ENCODE data around the gene IL1B.
A peak's percentile ranks its signal among the peaks of the same experiment; 100 is the strongest.

Gene IL1B

DNA sequence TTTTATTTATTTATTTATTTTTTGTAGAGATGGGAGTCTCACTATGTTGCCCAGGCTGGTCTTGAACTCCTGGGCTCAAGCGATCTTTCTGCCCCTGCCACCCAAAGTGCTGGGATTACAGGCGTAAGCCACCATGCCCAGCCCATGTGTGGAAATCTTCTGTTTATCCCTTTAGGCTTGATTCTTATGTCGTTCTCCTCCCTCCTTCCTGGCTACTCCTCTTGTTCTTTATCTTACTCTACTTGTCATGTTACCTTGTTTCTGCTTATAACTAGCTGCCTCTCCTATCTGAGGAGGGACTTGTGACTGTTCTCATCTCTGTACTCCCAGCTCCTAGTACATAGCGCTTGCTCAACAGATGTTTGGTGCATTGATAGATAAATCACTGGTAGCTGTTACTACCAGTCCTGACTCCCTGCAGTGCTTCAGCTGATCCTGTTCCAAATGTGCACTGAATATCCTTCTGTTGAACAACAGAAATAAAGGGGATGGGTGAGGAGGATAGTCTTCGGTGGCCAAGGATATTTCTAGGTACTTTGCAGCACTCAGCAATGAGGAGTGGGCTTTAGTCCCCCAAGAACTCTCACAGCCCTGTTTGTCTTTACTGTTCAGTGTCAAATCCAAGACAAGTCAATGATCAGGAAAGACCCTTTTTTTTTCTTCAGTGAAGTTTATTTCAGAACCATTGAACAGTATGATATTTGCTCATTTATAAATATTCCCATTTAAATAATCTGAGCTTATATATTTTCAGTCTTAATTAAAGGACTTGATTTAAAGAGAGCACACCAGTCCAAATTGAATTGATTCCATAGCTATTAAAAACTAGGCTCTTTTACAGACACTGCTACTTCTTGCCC, 7.2 kb downstream of the IL1B start:
- no peak for DNase-seq

DNA sequence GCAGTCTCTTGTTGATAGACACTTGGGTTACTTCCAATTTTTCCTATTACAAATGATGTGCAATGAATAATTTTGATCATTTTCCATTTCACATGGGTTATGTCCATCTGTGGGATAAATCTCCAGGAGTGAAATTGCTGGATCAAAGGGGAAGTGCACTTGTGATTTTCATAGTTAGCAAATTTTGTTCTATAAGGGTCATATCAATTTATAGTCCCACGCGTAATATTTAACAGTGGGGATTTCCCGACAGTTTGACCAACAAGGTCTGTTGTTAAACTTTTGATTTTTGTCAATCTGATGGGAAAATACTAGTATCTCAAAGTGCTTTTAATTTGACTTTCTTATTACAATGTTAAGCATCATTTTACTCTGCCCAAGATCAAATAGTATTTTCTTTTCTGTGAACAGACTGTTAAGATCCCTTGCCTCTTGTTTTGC, 8.3 kb downstream of the IL1B start:
- no peak for DNase-seq

DNA sequence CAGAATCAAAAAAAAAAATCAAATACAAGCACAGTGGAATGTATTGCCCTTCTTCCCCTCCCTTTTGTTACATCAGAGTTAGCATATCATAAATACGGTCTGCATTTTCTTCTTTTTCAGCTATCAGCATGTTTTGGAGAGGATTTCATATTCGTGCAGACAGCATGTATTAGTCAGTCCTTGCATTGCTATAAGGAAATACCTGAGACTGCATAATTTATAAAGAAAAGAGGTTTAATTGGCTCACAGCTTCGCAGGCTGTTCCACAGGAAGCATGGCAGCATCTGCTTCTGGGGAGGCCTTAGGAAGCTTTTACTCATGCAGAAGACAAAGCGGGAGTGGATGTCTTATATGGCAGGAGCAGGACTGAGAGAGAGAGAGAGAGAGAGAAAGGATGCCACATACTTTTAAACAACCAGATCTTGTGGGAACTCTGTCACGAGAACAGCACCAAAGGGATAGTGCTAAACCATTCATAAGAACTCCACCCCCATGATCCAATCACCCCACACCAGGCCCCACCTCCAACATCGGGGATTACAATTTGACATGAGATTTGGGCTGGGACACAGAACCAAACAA, 8.9 kb downstream of the IL1B start:
- peak; percentile 68 for DNase-seq

DNA sequence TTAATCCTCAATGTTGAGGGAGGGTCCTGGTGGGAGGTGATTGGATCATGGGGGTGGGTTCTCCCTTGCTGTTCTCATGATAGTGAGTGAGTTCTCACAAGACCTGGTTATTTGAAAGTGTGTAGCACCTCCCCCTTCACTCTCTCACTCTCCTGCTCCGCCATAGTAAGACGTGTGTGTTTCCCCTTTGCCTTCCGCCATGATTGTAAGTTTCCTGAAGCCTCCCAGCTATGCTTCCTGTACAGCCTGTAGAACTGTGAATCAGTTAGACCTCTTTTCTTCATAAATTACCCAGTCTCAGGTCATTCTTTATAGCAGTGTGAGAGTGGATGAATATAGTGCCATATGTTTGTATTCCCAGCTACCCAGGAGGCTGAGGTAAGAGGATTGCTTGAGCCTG, 9.6 kb downstream of the IL1B start:
- no peak for DNase-seq

DNA sequence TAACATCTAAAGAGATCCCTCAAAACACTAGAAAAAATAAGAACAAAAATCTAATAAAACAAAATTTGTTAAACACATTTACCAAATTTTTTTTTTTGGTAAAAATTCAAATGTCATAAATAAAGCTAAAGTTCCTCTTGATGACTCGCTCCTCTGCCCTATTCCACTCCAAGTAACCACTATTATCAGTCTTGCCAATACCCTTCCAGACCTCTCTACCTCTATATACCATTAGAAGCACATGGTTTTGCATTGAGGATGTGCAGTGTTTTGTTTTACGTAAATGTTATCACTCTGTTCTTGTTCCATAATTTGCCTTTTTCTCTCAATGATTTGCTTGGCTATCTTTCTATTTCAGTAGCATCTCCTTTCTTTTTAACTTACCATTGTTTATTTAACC, 10.9 kb downstream of the IL1B start:
- DNase-seq, result no peak

DNA sequence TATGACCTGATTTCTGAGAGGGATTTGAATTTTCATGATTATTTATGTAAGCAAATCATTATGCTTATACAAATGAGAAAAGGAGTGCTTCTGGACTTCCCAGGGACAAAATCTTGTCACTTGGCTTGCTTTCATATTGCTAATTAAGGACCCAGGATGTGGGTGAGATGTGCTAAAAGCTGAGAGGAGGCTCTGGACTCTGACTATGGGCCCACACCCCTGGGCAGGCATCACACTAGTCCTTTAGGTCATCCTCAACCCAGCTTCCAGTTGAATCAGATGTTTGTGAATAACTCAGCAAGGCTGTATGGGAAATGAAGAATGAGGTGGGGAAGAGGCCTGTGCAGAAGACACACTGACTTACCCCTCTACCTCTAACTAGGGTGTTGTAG, 11.9 kb downstream of the IL1B start:
- no peak for DNase-seq

DNA sequence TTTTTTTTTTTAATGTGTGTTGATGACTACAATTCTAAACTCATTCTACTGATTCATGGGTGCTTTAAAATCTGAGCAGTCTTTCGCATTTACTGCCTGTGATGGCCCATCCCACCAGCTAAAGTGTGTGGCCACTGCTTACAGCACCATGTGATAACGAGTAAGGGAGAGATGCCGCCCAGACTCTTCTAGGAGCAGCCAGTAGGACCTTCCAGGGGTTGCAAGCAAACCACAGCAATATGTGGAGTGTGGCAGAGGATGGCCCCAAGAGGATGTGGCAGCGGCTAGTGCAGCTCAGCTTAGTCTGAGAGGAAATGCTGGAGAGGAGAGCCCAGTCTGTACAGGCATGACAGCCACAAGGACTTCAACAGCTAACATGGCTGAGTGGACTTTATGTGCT, 14.9 kb downstream of the IL1B start:
- DNase-seq, result no peak

DNA sequence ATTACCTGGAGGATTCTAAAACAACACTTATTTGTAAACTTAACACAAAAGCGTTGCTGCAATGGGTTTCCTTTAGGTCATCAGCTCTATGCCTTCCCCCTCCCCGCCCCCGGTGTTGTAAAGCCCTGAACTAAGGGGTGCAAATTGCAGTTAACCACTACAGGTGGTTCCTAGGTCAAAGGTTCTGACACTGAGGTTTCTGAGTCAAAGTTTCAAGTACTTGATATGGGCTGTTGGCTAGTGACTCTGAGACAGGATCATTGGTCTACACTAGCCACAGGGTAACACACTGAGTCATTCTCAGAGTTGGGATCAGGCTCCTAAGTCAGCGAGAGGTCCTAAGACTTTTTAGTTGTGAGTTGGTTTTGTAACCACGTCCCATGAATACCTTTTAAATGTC, 15.4 kb downstream of the IL1B start:
- no peak for DNase-seq

DNA sequence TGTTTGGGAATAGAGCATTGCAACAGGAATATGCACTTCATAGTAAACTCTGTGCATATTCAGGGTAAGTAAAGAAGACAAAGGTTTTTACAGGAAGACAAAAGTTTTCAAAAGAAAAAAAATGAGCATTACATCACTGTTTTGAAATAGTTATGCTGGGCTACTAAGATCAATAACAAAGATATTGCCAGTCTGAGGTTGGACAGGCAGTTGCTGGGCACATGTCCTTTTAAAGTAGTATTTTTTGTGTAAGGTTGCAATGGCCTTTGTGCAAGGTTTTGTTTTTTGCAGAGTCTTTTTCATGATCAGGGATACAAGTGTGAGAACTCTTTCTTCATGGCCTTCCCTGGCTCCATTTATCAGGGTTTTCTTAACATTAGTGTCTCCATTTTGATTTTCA, 16.2 kb downstream of the IL1B start:
- no peak for DNase-seq

DNA sequence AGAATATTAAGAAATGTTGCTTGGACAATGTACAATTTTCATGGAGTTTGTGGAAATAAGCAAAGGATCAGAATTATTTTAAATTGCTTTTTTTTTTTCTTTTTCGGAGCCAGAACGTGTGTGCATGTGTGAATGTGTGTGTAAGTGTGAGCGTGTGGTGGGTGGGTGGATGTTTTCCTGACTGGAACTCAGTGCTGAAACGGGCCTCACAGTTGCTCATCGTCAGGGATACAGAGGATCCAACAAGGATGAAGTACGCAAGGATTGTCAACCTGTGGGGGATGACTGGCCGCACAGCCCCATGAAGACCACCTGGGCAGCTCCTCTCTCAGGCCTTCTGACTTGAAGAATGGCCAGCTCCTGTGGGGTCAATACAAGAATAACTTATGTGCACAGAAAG, 17.5 kb downstream of the IL1B start:
- DNase-seq, result no peak

DNA sequence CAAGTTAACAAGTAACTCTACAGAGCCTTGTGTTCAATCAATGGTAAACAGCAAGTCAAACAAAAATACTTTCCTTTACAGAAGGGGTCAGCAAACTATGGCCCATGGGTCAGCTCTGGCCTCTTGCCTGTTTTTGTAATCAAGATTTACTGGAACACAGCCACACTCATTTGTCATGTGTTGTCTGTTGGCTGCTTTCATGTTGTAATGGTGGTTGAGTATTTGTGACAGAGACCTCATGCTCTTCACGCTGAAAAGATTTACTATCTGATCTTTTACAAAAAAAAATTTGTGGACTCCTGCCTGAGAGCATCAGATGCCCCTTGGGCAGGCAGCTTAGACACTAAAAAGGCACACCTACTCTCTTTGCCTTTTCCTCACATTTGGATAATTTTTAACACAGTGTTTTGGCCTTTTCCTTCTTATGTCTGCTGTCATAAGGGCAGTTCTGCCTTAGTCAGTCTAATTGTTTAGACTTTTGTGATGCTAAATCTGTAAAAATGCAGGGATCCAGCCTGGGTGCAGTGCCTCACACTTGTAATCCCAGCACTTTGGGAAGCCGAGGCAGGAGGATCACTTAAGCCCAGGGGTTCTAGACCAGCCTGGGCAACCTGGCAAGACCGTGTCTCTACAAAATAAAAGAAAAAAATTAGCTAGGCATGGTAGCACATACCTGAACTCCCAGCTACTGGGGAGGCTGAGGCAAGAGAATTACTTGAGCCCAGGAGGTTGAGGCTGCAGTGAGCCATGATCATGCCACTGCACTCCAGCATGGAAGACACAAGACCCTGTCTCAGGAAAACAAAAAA, 18.3 kb downstream of the IL1B start:
- DNase-seq, result no peak

DNA sequence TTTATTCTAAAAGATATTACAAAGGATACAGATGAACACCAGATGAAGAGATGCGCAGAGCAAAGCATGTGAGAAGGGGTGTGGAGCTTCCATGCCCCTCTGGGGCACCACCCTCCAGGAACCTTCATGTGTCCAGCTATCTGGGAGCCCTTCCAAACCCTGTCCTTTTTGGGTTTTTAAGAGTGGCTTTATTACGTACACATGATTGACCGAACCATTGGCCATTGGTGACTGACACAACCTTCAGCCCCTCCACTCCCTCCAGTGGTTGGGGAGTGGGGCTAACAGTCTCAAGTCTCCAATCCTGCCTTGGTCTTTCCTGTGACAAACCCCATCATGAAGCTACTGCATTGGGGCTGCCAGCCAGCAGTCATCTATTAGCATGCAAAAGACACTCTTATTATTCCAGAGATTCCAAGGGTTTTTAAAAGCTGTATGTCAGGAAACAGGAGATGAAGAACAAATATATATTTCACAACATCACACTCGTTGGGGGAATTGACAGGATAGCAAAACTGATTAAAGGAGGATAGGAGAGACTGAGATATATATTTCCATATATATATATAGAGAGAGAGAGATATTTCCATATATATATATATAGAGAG, 19.4 kb downstream of the IL1B start:
- DNase-seq, result no peak

DNA sequence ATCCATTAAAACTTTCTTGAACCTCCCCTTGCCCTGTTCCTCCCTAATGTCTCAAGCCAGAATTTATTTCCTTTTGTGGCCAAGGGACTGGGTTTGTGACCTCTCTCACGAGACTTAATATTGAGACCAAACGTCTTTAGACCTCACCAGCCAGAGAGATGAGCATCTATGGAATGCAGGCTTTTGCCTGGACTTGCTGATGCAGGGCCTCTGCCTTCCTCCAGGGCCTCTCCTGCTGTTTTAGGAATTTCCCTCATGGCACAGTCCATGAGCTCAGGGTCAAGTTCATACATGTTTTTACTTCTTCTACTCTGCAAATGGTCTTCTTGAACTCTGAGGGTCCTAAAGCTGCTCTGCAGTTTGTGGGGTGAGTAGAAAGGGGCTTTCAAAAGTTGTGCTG, 22.3 kb downstream of the IL1B start:
- peak; percentile 69 for DNase-seq

DNA sequence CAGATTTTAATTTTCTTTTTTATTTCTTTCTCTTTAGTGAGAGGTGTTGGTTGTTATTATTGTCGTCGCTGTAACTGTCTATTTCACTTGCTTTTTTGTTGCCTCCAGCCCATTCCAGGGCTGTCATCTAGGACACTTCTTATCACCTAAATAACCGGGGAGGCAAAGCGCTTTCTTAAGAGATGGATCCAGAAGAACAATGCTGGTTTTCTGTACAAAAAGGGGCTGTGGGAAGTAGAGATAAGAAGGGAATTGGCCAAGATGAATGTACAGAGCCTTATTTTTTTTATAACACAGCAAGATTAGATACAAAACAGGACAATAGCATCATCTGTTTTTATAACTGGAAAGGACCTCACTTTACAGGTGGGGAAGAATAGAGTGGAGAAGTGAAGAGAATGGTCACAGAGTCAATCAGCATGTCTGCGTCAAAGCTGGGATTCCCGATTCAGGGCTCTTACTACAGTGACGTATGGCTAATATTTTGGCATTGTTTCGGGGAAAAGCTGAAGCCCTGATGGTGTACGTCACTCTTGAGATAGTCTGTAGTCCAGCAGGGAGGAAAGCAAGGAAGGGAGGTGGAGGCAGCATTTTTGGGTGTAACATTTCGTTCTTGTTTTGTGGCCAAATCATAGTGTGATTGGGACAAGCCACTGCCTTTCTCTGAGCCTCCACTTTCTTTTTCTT, 23.2 kb downstream of the IL1B start:
- no peak for DNase-seq

DNA sequence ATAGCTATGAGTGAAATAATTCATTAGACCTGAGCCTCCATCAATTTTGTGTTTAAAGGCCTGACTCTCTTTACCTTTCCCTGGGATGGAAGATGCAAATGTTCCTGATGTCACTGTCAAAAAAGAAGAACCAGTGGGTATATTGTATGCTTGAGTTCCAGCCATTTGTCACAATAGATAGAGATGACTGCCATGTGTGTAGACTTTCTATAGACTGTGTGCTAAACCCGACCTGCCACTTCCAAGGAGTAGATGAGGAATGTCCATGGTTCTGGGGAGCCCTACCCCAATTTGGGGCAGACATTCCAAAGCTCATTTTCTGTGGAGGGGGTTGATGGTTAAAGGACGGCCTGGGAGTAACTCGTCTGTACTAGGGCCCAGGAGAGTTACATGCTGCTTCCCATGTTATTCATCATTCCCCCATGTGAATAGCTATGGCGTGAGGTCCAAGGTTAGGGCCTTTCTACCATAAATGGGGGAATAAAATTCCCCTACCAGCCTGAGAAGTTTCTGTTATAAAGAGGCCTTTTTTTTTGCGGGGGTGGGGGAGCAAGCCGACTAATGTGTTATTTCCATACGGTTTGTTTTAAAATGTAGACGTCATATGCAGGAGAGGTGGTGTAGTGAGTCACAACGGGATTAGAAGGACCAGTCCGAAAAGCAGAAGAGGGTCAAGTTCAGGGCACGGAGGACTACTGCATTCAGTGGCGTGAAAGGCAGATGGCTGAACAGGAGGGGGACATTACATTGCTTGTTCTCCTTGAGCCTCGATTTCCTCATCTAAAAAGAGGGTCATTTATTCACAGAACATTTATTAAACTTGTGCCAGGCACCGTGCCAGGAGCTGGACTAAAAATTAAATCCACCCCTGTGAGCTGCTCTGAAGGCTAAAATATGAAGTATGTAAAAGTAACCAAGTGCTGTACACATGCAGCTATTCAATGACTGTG, 24.0 kb downstream of the IL1B start:
- DNase-seq, result peak; percentile 94

DNA sequence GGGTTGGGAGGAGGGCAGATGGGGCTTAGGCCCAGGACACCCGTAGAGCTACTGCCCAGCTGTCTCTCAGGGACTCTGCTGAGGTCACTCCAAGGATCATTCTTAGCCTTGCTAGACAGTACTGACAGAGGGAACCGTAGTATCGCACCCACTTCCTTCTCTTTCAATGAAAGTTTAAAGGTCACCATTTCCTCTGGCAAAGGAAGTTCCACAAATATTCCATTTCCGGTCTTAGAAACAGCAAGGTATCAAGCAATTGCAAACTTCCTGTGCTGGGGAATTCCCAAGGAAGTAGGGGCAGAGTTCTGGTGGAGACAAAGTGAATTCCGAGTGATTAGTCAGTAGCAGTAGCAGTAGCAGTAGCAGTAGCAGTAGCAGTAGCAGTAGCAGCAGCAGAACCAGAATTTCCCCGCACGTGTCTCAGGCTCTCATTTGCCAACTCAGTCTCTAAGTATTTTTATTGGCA, 24.7 kb downstream of the IL1B start:
- DNase-seq, result peak; percentile 92

DNA sequence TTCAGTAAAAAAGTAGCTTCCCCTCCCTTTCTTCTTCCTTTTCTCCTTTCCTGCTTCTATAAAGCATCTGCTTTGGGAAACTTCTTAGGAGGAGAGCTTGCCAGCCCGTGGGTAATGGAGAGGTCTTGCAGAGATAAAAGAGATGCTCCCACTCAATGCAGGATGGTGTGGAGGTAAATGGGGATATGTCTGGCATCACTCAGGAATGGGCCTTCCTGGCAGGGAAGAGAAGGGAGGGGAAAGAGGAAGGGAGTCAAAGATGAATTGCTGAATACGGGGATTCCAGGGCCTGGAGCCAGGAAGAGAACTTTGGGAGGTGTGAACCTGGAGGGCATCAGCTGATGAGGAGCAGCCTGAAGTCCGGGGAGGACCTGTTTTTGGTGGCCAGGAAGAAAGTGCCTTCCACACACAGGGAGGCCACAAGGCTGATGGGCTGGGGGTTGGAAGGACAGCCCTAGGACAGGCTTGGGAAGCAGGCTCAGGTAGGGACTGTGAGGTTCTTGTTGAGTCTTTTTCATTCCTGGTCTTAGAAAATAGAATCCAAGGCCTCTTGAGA, 25.2 kb downstream of the IL1B start:
- no peak for DNase-seq

DNA sequence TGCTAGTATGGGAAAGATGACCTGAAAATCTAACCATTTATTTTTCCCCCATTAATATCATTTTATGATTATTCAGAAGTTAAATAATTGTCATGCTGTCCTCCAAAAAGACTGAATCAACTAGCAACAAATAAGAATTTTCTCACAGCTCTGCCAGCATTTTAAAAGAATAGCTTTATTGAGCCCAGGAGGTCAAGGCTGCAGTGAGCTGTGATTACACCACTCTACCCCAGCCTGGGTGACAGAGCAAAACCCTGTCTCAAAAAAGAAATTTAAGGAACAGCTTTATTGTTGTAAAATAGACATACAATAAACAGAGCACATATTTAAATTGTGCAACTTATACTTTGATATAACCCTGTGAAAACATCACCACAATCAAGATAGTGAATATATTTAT, 27.5 kb downstream of the IL1B start:
- DNase-seq, result no peak

DNA sequence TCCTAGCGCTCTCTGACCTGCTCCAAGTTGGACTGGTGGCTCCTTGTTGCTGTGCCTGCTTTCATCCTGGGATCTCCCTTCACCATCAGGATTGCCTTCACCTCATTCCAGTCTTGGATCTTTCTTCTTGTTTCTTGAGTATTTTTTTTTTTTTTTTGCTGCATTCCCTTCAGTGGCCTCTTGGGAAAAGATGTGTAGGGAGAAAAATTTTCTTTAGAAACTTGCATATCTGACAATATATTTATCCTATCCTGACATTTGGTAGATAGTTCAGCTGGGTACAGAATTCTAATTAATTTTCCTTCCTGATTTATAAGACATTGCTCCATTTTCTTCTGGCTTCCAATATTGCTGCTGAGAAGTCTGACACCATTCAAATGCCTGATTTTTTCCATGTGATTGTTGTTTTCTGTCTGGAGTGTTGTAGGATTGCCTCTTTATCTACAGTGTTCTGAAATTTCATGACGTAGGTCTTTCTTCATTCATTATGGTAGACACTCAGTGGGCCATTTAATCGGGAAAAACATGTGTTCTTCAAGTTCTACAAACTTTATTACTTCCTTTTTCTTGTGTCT, 29.3 kb downstream of the IL1B start:
- DNase-seq, result no peak

DNA sequence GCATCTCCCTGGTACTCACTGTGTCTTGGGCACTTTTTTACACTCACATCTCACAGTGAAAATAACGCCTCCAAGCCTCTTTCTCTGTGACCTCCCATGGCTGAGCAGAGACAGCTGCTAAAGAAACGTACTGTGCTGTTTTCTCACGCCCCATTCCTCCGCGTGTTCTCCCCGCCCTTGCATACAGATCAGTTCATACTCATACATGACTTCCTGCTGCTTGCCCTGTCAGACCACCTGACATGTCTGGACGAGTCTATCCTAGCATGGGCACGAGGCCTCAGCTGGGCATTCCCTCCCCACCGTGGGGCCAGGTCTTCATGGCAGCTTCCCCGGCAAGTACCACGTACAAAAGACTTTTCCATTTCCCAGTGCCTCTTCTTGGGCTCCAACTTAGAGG, 31.0 kb downstream of the IL1B start:
- no peak for DNase-seq
